WI38 (cell line): ENCODE data around the gene SLC7A8.

Experiments used
- H3K4me3 ChIP-seq: 2 replicates; pipeline ENCODE4 v1.5.1; 2011; ENCODE audit warnings: low read depth, mild to moderate bottlenecking, control low read depth, low read length
- TF ChIP-seq, protein P1 (sequence below): IDR thresholded peaks from 2 replicates; pipeline ENCODE4 v1.5.1; 2012; ENCODE audit warnings: low read depth, mild to moderate bottlenecking, control low read depth, low read length

The SLC7A8 gene

DNA sequence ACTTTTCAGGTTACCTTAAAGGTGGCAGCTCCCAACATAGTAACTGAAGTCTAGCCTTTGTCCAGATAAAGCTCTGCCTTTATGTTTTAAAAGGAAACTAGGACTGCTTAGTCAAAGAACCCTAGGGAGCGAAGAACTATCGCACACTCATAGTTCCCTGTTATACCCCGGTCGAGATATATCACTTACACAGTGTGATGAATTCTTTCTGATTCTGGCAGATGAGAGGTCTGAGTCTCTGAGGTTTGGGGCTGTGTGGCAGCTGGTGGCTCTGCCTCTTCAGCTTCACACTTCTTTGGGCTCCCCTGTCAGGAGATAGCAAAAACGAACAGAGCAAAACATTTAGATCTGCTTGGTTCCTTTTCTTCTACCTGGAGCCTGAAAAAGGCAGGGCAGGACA, 105.5 kb downstream of the SLC7A8 start:
- TF ChIP-seq, protein P1, sequence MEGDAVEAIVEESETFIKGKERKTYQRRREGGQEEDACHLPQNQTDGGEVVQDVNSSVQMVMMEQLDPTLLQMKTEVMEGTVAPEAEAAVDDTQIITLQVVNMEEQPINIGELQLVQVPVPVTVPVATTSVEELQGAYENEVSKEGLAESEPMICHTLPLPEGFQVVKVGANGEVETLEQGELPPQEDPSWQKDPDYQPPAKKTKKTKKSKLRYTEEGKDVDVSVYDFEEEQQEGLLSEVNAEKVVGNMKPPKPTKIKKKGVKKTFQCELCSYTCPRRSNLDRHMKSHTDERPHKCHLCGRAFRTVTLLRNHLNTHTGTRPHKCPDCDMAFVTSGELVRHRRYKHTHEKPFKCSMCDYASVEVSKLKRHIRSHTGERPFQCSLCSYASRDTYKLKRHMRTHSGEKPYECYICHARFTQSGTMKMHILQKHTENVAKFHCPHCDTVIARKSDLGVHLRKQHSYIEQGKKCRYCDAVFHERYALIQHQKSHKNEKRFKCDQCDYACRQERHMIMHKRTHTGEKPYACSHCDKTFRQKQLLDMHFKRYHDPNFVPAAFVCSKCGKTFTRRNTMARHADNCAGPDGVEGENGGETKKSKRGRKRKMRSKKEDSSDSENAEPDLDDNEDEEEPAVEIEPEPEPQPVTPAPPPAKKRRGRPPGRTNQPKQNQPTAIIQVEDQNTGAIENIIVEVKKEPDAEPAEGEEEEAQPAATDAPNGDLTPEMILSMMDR, result no peak
- H3K4me3 ChIP-seq, result no peak overlapping the region

DNA sequence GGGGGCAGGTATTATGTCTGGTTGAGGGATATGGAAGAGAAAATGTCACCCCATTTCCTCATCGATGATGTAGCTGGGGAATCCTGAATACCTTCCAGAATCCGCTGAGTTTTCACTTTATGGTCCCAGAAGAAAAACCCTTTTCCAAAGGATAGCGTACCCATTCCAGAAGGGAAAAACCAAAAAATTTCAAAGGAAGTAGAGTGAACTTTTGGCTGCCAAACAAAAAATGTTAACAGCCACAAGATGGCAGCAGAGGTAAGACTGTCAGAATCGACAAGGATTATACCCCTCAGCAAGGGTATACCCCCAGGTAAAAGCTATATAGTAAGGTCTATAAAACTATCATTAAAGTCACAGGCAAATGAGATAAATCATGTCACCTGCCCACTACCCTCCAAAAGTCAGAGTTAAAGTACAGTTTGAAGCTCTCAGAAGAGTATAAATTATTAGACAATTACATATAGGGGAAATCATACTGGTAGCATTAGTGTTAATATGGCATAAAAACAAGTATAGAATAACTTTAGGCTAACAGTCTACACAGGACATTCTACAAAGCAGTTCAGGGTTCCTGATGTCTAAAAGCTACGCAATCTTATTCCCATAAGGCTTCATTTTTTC, 106.6 kb downstream of the SLC7A8 start:
- TF ChIP-seq, protein P1, result peak; percentile 42; the same call in 1 of the 2 replicates
- H3K4me3 ChIP-seq, result no peak overlapping the region
